HL-60/S4 treated with retinoic acid at 250 ng/mL for 4 days and 3 days (cell line): ENCODE measurements around the gene AOPEP.

Source experiments
- in situ Hi-C: fragments of 300-500 bp; cut with MboI; formaldehyde crosslinking; loops from 2 replicates; pipeline ENCODE4 v1.7.0; 2022; ENCODE audit warnings: low sequenced_read_pairs

Gene AOPEP

GRCh38 chr9:94979904-94980507 lies 253.5 kb downstream of the AOPEP start:
- in situ Hi-C loops, result no loop called here

- in situ Hi-C loops, result no loop called here
Observed at GRCh38 chr9:94980947-94981722, 254.6 kb downstream of the AOPEP start.

DNA sequence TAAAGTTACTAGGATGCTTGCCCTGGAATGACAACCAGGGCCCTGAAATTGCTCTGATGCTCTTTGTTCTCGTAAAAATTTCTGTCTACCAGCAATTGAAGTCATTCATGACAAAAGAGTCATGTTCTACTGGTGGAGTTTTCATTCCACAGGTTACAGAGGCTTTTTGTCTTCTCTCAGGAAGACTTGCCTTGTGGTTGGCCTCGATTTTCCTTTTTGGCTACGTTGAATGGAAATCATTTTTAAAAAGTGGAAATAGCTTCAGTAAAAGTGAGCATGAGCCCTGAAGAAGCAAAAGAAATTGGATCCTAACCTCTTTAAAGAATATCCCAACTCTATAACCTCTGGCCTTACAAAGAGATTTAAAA lies 255.2 kb downstream of the AOPEP start:
- in situ Hi-C loops, result no loop called here

DNA sequence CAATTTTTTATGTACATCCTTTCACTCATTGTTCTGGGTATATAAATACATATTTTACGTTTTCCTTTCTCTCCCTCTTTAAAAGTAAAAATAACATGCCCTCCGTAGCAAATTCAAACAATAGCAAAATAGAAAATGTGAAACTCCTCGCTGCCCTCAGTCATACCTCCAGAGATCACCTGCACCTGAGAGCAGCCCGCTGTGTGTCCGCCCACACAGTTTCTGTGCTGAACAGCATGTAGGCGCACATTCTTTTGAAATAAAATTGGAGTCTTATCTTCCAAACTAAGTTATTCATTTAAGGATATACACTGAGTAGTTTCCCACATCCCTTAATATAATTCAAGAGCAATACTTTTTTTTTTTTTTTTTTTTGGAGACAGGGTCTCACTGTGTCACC lies 255.7 kb downstream of the AOPEP start:
- in situ Hi-C loops, result no loop called here

DNA sequence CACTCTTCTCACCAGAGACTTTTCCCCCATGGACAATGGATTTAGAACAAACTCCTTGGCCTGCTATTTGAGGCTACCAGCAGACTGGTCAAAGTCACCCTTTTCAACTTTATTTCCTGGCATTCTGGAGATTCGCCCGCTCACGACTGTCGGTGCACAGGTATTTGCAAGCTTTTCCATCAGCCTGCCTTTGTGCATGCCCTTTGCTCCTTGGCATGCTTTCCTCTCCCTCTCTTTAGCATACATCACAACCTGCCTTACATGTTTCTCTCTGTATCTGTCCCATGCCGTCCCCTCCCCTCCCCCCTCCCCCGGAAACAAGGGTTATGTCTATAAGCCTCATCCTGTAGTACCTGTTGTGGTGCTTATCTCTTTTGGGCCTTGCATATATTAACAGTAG lies 257.1 kb downstream of the AOPEP start:
- in situ Hi-C loops, result no loop called here

GRCh38 chr9:94984891-94985476 lies 258.5 kb downstream of the AOPEP start:
- in situ Hi-C loops, result no loop called here

GRCh38 chr9:94985649-94986048 lies 259.1 kb downstream of the AOPEP start:
- in situ Hi-C loops, result no loop called here

DNA sequence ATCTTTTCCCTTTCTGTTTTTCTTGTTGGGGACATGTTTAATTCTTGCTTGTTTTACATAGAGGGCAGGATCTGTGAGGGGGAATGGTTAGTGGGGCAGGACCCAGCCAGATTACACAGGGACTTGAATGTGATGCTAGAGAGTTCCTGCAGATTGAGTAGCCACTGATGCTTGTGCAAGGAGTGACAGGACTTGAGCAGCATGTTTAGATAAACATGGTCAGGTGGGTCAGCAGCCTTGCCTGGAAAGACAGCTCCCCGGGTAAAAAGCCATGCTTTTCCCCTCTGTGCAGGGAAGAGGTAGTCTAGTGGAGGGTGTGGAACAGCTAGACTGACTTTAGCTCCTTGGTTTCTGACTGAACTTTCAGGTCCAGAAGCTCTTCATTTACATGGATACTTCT lies 261.2 kb downstream of the AOPEP start:
- in situ Hi-C loops, result no loop called here

GRCh38 chr9:94990897-94991561 lies 264.5 kb downstream of the AOPEP start:
- in situ Hi-C loops, result no loop called here

GRCh38 chr9:94991961-94992907 lies 265.7 kb downstream of the AOPEP start:
- in situ Hi-C loops, result no loop called here

DNA sequence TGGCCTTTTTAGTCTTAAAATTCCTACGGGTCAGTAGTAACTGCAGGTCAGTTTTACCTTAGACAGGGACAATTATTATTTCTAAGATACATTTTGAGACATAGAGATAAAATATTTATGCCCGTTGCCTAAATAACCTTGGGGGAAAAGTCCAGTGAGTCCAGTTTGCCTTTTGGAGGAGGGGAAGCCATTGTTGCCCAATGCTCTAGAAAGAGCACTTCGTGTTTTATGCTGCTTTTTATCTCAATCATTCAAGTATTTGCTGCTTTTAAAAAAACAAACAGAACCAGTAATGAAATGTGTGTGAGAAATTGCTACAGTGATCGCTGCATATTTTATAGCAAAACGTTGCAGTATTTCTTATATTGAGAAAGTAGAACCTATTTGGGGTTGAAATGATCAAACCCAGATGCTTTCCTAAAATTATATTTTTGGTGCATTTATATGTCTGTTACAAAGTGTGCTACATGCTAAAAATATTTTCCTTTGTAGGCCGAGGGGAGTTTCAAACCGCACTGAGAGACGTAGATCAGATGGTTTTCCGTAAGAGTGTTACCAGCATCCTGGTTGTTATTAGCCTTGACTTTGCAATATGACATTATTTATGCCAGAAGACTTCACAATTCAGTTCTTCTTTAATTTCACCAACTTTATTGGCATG lies 266.8 kb downstream of the AOPEP start:
- in situ Hi-C loops, result no loop called here

DNA sequence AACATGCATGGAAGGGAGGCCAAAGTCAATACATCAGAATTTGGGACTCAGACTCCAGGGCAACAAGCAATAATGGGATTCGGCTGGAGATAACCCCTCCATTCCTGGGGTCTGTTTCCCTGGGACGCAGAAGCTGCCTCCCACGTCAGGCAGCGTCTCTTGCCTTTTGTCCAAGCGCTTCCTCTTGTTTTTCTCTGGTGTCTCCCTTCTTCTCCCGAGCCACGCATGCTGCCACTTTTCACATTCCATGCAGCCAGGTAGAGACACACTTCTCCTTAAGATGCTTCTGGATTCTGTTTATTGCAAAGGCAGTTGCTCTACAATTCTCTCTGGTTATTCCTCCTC lies 267.3 kb downstream of the AOPEP start:
- in situ Hi-C loops, result no loop called here

DNA sequence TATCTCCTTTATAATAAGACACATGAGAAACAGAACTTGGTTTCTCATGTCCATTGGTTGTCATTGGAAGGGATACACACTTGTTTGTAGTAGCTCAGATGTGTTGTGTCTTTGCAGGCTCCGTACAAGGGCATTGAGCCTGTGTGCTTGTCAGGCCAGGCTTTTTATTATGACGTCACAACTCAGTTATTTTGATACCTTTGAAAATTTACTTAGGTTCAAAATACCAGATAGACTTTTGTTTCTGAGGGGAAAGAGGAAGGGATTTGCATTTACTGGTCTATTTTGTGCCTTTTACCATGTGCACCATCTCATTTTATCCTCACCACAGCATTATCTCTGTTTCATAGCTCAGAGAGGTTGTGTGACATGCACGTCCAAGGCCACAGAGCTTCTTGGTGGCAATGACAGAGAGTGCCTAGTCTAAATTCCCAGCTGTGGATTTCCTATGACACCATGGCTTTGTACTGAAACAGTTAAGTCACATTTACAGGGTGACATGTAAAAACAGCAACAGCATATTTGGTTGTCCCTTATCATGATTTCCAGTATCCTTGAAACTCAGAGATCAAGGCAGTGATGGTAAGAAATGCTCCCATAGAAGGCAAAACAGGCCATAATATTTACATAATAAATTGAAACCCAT lies 268.7 kb downstream of the AOPEP start:
- in situ Hi-C loops, result no loop called here

- in situ Hi-C loops, result no loop called here
Observed at GRCh38 chr9:94996641-94997040, 270.1 kb downstream of the AOPEP start.

- in situ Hi-C loops, result no loop called here
Observed at GRCh38 chr9:94997727-94998126, 271.2 kb downstream of the AOPEP start.

- in situ Hi-C loops, result no loop called here
Observed at GRCh38 chr9:94999832-95000231, 273.3 kb downstream of the AOPEP start.

DNA sequence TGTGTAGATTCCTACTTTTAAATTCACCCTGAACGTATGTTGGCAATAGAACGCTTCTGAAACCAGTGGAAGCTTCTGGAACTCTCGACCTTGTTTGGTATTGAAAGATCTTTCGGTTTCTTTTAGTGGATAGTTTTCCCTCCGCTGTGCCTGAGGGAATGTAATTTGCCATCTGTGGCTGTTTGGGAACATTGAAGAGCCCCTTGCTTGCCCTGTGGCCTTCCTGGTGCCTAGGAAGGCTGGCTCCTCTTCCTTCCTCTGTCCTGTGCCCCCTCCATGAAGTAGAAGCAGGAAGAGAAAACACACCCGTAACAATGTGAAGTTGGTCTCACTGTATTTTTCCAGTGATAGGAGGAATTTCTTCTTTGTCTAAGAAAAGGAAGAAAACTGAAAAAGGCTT lies 274.3 kb downstream of the AOPEP start:
- in situ Hi-C loops, result no loop called here

DNA sequence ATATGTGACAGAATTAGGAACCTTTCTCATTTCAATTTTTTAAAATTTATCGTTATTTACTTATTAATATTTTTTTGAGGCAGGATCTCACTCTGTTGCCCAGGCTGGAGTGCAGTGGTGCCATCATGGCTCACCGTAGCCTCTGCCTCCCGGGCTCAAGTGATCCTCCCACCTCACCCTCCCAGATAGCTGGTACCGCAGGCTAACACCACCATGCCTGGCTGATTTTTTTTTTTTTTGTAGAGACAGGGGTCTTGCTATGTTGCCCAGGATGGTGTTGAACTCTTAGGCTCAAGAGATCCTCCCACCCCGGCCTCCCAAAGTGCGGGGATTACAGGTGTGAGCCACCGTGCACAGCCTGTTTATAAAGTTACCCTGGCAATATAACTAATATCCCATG lies 275.2 kb downstream of the AOPEP start:
- in situ Hi-C loops, result no loop called here

GRCh38 chr9:95003689-95004410 lies 277.4 kb downstream of the AOPEP start:
- in situ Hi-C loops, result no loop called here
